Subcutaneous adipose tissue (tissue), 4 donors: ENCODE data around the gene ZNF345. TPM values are rescaled to one million over a fixed set of nuclear protein-coding genes. Genes with fewer than 3 reads are reported as not detected.

Source experiments
- CTCF ChIP-seq: fragments of 450-650 bp; IDR thresholded peaks from one replicate; pipeline ENCODE4 v1.5.1; 2016; ENCODE audit warnings: low read depth, mild to moderate bottlenecking, control low read depth, antibody characterized with exemption, moderate library complexity
- total RNA-seq, 4 donors: library from RNA; depleted of rRNA; stranded (reverse); fragments of >200 nt; gene quantifications; one replicate each; pipeline ENCODE4 v1.1.0, GENCODE V29; 2016

The ZNF345 gene
- 1 to 10 TPM; 3.6 to 8.1 (median 6.1) TPM for total RNA-seq

GRCh38 chr19:36850559-36851442, at the start of gene ZNF345:
TSS of gene ZNF345 (plus strand) at chr19:36850876. CDS start at chr19:36876831, 25,955 bp downstream.
- TF ChIP-seq CTCF, result no peak

- TF ChIP-seq CTCF, result no peak
Measured at GRCh38 chr19:36805364-36805763, 45.3 kb upstream of the ZNF345 start.

DNA sequence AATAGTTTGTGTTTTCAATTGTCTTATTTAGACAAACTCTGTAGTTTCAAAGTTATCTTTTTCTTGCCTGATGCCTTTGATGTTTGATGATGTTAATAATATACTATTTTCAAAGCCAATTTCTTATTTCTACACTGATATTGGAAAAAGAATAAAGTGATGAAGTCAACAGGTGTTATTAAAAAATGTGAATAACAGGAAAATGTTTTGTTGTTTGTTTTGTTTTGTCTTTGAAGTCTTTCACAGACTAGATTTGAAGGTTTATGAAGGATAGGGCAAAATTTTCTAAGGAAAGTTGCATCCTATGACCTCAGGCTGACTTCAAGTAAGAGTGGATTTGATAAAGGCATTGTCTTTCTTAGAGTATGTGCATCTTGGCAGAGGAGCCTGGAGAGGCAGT, 43.6 kb upstream of the ZNF345 start:
- TF ChIP-seq CTCF, result no peak

- TF ChIP-seq CTCF, result no peak
Measured at GRCh38 chr19:36819130-36819630, 31.5 kb upstream of the ZNF345 start.

DNA sequence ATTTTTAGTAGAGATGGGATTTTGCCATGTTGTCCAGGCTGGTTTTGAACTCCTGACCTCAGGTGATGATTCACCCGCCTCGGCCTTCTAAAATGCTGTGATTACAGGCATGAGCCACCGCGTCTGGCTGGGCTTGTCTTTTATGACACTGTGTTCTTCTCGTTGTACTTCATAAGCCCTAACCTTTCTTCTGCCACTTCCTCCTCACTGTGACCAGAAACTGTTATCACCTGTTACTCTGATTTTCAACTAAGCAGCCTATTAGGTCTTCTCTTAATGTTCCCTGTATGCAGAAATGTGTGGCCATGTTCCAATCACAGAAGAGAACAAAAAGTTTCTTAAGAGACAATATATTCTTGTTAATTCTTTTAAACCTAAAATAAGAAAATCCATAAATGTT, 28.9 kb upstream of the ZNF345 start:
- TF ChIP-seq CTCF, result no peak

GRCh38 chr19:36833430-36833829, 17.2 kb upstream of the ZNF345 start:
- TF ChIP-seq CTCF, result no peak

- TF ChIP-seq CTCF, result no peak
Measured at GRCh38 chr19:36837176-36837905, 13.3 kb upstream of the ZNF345 start.
